Panc1 (cell line): ENCODE measurements around the gene INHA. TPM values are rescaled to one million over a fixed set of nuclear protein-coding genes. Genes with fewer than 3 reads are reported as not detected.

Experiments used
- ATAC-seq: fragments of 200-7000 bp; cut with Tn5 transposase; 2 replicates; pipeline ENCODE4 v1.9.1; 2020; ENCODE audit warnings: mild to moderate bottlenecking, moderate library complexity
- BruUV-seq: library from RNA; stranded (reverse); fragments of 400-500 nt; replicated peaks from 2 replicates; lab custom pipeline; 2021; lab: Mats Ljungman, UMichigan
- CTCF ChIA-PET: fragments of 300-600 bp; sonication (Branson Sonifier 250); formaldehyde crosslinking; loops from one replicate; lab custom pipeline; 2022; ENCODE audit warnings: antibody characterized with exemption; lab: Charles Lee
- POLR2A ChIA-PET: fragments of 300-600 bp; sonication (Branson Sonifier 250); formaldehyde crosslinking; loops from one replicate; lab custom pipeline; 2022; ENCODE audit warnings: antibody characterized with exemption; lab: Charles Lee
- DNase-seq: peaks from one replicate; pipeline ENCODE4 v3.0.0-alpha.2; 2010; ENCODE audit warnings: low read depth, low spot score
- H3K27ac ChIP-seq: 2 replicates; pipeline ENCODE4 v1.5.1; 2011; ENCODE audit warnings: mild to moderate bottlenecking, low read length, inconsistent platforms
- H3K27me3 ChIP-seq: fragments of 200-500 bp; sonication (Bioruptor generic); 2 replicates; pipeline ENCODE4 v1.6.0; 2014; ENCODE audit warnings: low read length, inconsistent platforms; ENCODE audit not compliant: control insufficient read depth, insufficient read depth
- H3K36me3 ChIP-seq: fragments of 200-500 bp; sonication (Bioruptor generic); 2 replicates; pipeline ENCODE4 v1.5.1; 2014; ENCODE audit warnings: inconsistent platforms, mild to moderate bottlenecking, low read length, moderate library complexity; ENCODE audit not compliant: control insufficient read depth, insufficient read depth
- H3K4me1 ChIP-seq: 2 replicates; pipeline ENCODE4 v1.5.1; 2011; ENCODE audit warnings: inconsistent platforms, mild to moderate bottlenecking, low read length, moderate library complexity; ENCODE audit not compliant: control insufficient read depth, insufficient read depth
- H3K4me3 ChIP-seq, 2 experiments: 2 replicates each; pipeline ENCODE4 v1.5.1; 2011 to 2012; ENCODE audit warnings: low read depth in 2 of 2, low read length in 2 of 2, mild to moderate bottlenecking in 2 of 2, inconsistent platforms in 1 of 2, moderate library complexity in 1 of 2
- H3K9me3 ChIP-seq: fragments of 200-500 bp; sonication (Bioruptor generic); 2 replicates; pipeline ENCODE4 v1.5.1; 2014; ENCODE audit warnings: low read depth, mild to moderate bottlenecking, inconsistent platforms, low read length, moderate library complexity; ENCODE audit not compliant: control insufficient read depth, insufficient read depth
- CTCF ChIP-seq: fragments of 450-650 bp; IDR thresholded peaks from 2 replicates; pipeline ENCODE4 v1.5.1; 2017; ENCODE audit warnings: mild to moderate bottlenecking
- POLR2AphosphoS5 ChIP-seq: IDR thresholded peaks from 2 replicates; pipeline ENCODE4 v1.6.1; 2012; ENCODE audit warnings: mild to moderate bottlenecking, low read depth, low read length, moderate library complexity
- REST ChIP-seq, 2 experiments: IDR thresholded peaks; 2 replicates each; pipeline ENCODE4 v1.6.1; 2011 to 2012; ENCODE audit warnings: low read depth in 2 of 2, control low read depth in 1 of 2, low read length in 1 of 2, mild to moderate bottlenecking in 1 of 2, moderate library complexity in 1 of 2; ENCODE audit not compliant: insufficient read depth in 1 of 2
- SIN3A ChIP-seq: IDR thresholded peaks from 2 replicates; pipeline ENCODE4 v1.6.1; 2012; ENCODE audit warnings: low read depth, mild to moderate bottlenecking, low read length, moderate library complexity, borderline replicate concordance; ENCODE audit not compliant: insufficient read depth
- TCF7L2 ChIP-seq: IDR thresholded peaks from 2 replicates; pipeline ENCODE4 v1.6.1; 2011; ENCODE audit warnings: mild to moderate bottlenecking, low read depth, low read length, inconsistent platforms
- in situ Hi-C: cut with HindIII; loops from 2 replicates; pipeline ENCODE4 v1.10.0; 2016; ENCODE audit warnings: low sequenced_read_pairs, low pct_unique_long_range_greater_than_20kb
- intact Hi-C: fragments of 100-400 bp; cut with micrococcal nuclease; formaldehyde crosslinking; loops from one replicate; pipeline ENCODE4 v1.10.0; 2022; ENCODE audit not compliant: unreplicated experiment
- total RNA-seq: library from RNA; stranded (reverse); gene quantifications from one replicate; pipeline ENCODE4 v1.2.1, GENCODE V29; 2021; ENCODE audit not compliant: unreplicated experiment

INHA gene
- total RNA-seq, 1 experiment from 2014 or later: 1.2 TPM

GRCh38 chr2:219612577-219613286, 40.6 kb downstream of the INHA start:
- ChIA-PET POLR2A (interaction anchor here (0.5 kb wide), 1 partner anchor 10 kb away, joined by 3 read pairs; no protein-coding TSS in a partner anchor), CTCF (no interaction called here)
- TF ChIP-seq POLR2AphosphoS5 (no peak), CTCF (no peak), TCF7L2 (no peak), SIN3A (no peak), REST (IDR thresholded peaks at IDR 0.05; ENCODE audit: insufficient read depth in 1 of 2, low read depth in 2 of 2, low read length in 1 of 2) (no peak)
- H3K9me3 ChIP-seq: no peaks in the 10 kb centered on the region
- H3K27ac ChIP-seq: no peak overlapping the region
- no peak for DNase-seq
- in situ Hi-C loops (no loop called here), intact Hi-C loops (no loop called here)
- no peaks in the 10 kb centered on the region for H3K36me3 ChIP-seq
- H3K4me1 ChIP-seq: no peaks in the 10 kb centered on the region
- BruUV-seq: no TSS peak
- no peak overlapping the region for H3K4me3 ChIP-seq
- H3K27me3 ChIP-seq: no peaks in the 10 kb centered on the region
- ATAC-seq: no peak

GRCh38 chr2:219613461-219614070, 41.5 kb downstream of the INHA start:
- Histone ChIP-seq H3K27me3 (no peaks in the 10 kb centered on the region), H3K36me3 (no peaks in the 10 kb centered on the region), H3K27ac (no peak overlapping the region), H3K9me3 (no peaks in the 10 kb centered on the region), H3K4me1 (no peaks in the 10 kb centered on the region), H3K4me3 (no peak overlapping the region)
- DNase-seq (no peak), ATAC-seq (no peak)
- in situ Hi-C loops (no loop called here), intact Hi-C loops (no loop called here)
- ChIA-PET POLR2A (no interaction called here), CTCF (no interaction called here)
- TF ChIP-seq SIN3A (no peak), REST (IDR thresholded peaks at IDR 0.05; ENCODE audit: insufficient read depth in 1 of 2, low read depth in 2 of 2, low read length in 1 of 2) (no peak), TCF7L2 (no peak), CTCF (no peak), POLR2AphosphoS5 (no peak)
- BruUV-seq: no TSS peak
